GM19324 (cell line): ENCODE measurements around the gene ROBO1.

ENCODE experiments used
- ATAC-seq: cut with Tn5 transposase; IDR thresholded peaks from one replicate; pipeline ENCODE4 v1.9.1; 2021; ENCODE audit warnings: mild to moderate bottlenecking, moderate library complexity; ENCODE audit not compliant: unreplicated experiment, low FRiP score

Gene ROBO1

GRCh38 chr3:78999139-78999538 lies 768.7 kb downstream of the ROBO1 start:
- ATAC-seq: no peak

- no peak for ATAC-seq
Measured at GRCh38 chr3:78995087-78995486, 772.7 kb downstream of the ROBO1 start.

- no peak for ATAC-seq
Measured at GRCh38 chr3:78994174-78995027, 773.4 kb downstream of the ROBO1 start.

- ATAC-seq: no peak
Measured at GRCh38 chr3:78993375-78993774, 774.4 kb downstream of the ROBO1 start.

GRCh38 chr3:78992830-78993229 lies 775.0 kb downstream of the ROBO1 start:
- no peak for ATAC-seq

GRCh38 chr3:78992400-78992799 lies 775.4 kb downstream of the ROBO1 start:
- no peak for ATAC-seq

- ATAC-seq: no peak
Measured at GRCh38 chr3:78991656-78992055, 776.1 kb downstream of the ROBO1 start.

GRCh38 chr3:78990156-78990555 lies 777.6 kb downstream of the ROBO1 start:
- no peak for ATAC-seq

GRCh38 chr3:78988324-78988723 lies 779.5 kb downstream of the ROBO1 start:
- no peak for ATAC-seq

- ATAC-seq: no peak
Measured at GRCh38 chr3:78986416-78987101, 781.2 kb downstream of the ROBO1 start.

GRCh38 chr3:78985981-78986380 lies 781.8 kb downstream of the ROBO1 start:
- ATAC-seq: no peak

- ATAC-seq: no peak
Measured at GRCh38 chr3:78979028-78979427, 788.8 kb downstream of the ROBO1 start.

- ATAC-seq: no peak
Measured at GRCh38 chr3:78978037-78978436, 789.8 kb downstream of the ROBO1 start.

GRCh38 chr3:78977073-78977472 lies 790.7 kb downstream of the ROBO1 start:
- ATAC-seq: no peak

- no peak for ATAC-seq
Measured at GRCh38 chr3:78976200-78976599, 791.6 kb downstream of the ROBO1 start.

GRCh38 chr3:78974181-78974790 lies 793.5 kb downstream of the ROBO1 start:
- ATAC-seq: no peak

- ATAC-seq: no peak
Measured at GRCh38 chr3:78972617-78973301, 795.0 kb downstream of the ROBO1 start.

GRCh38 chr3:78970656-78971055 lies 797.1 kb downstream of the ROBO1 start:
- no peak for ATAC-seq

GRCh38 chr3:78969483-78969882 lies 798.3 kb downstream of the ROBO1 start:
- ATAC-seq: no peak

- no peak for ATAC-seq
Measured at GRCh38 chr3:78967061-78967460, 800.7 kb downstream of the ROBO1 start.

GRCh38 chr3:78963771-78964170 lies 804.0 kb downstream of the ROBO1 start:
- no peak for ATAC-seq
